Activated CD4-positive, alpha-beta T cell treated with anti-CD3 and anti-CD28 coated beads, Interleukin-2, amount 50 U/mL, for 24 hours (primary cell): ENCODE measurements around the gene ZBTB49.
A peak's percentile ranks its signal among the peaks of the same experiment; 100 is the strongest.

ENCODE experiments used
- DNase-seq, 2 donors: peaks; one replicate each; pipeline ENCODE4 v3.0.0-alpha.2; 2020; ENCODE audit warnings: low read depth in 1 of 2, low spot score in 1 of 2

The ZBTB49 gene

DNA sequence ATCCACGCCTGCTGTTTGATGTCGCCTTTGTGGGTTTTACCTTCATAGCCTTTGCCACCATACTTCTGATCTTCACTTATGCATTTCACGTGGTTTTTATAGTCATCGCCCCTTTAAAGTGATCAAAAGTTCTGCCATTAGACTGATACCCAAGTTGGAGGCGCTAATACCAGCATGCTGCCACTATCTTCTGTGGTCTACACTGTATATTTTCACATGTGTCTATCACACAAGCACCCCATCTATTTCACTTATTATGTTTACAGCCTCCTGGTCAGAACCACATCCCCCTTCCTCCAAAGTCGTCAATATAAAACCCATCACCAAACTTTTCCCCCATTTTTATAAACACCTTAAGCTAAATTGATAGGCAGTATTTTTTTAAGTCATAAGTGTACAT is 8.3 kb upstream of the ZBTB49 start:
- DNase-seq, result no peak

DNA sequence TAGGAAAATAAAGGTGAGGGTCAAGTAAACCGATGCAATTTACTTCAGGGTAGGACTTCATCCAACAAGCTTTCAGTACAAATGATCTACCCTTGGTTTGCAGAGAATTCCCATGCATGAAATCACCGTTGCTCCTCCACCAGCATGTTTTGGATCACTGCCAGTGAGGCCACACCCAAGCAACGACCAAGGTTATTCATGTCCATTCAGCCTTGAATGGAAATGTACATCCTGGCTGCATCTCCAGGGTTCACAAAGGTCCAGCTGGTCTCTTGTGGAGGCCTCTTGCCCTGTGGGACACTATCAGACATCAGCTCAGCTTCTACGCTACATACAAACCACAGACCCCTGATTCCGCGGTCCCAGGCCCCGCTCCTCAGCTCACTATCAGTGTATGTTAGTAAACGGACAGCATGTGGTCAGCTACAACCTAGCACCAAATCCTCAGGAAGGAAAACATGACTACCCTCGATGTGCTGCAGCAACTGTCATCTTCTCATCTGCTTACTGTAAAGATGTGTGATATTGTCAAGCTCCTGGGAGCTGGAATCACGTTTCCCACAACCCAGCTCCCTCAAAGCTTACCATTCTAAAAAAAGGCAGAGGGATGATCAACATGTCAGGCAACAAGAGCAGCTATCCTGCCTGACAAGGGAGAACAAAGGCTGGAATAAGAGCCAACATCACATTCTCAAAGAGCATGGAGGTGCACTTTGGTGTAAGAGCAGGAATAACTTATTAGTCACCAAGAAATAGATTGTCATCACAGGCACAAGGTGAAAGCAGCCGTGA is 5.0 kb upstream of the ZBTB49 start:
- DNase-seq, result no peak

GRCh38 chr4:4288098-4288497 is 2.0 kb upstream of the ZBTB49 start:
- no peak for DNase-seq

DNA sequence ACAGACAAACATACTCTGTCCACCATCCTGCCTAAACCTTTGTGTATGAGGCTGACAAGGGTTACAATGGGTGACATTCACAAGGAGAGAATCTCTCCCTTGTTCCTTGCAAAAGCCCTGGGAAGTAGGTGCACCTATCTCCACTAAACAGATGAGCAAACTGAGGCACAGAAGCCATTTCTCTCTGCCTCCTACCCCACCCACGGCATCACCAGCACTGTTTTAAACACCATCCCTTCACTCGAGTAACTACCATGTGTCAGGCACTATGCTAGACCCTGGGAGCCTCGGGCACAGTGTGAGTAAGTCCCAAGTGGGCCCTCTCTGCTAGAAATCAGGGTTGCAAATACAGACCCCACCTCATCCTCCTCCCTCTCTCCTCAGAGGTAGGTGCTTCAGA is 996 bp upstream of the ZBTB49 start:
- DNase-seq, result no peak

GRCh38 chr4:4289597-4289940 is 482 bp upstream of the ZBTB49 start:
- DNase-seq, result peak in 1 of 2 donors; percentile 4

DNA sequence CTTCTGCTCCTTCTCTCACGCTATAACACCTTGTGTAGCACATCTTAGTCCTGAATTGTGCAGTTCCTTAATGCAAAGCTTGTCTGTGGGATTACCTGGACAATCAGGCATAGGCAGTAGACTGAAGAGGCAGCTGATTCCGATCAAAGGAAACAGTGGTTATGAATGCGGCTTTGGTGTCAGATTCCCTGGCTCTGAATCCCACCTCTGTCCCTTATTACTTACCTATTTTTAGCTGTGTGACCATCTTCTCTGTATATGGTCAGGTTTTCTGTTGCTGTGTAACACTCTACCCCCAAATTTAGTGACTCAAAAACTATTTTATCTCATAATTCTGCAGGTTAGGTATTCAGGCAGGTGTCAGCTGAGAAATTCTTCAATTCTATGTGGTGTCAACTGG is 3.2 kb downstream of the ZBTB49 start:
- DNase-seq, result no peak

DNA sequence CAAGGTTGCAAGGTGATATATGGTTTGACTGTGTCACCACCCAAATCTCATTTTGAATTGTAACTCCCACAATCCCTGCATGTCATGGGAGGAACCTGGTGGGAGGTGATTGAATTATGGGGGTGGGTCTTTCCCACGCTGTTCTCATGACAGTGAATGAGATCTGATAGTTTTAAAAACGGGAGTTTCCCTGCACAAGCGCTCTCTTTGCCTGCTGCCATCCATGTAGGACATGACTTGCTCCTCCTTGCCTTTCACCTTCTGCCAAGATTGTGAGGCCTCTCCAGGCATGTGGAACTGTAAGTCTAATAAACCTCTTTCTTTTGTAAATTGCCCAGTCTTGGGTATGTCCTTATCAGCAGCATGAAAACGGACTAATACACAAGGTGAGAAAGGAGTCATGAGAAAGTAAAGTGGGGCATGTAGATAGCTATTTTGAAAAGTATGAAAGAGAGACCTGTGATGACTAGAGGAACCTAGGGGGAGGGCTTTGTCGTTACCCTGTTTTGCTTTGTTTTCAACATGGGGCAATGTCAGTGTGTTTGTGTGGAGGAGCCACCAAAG is 6.3 kb downstream of the ZBTB49 start:
- no peak for DNase-seq

DNA sequence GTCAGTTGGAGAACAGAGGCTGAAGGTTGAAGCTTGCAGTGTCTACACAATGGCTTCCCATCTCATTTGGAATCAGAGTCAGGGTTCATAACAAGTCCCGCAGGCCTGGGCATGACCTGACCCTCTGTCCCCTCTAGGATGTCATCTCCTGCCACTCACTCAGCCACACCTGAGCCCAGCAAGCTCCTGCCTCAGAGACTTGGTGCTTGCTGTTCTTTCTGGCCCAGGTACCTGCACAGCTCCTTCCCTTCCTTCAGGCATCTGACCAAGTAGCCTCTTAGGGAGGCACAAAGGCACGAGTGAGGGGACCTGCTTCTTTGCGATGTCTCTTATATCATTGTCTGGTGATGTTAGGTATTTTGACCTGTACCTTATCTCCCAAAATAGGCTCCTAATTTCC is 9.0 kb downstream of the ZBTB49 start:
- DNase-seq, result no peak

DNA sequence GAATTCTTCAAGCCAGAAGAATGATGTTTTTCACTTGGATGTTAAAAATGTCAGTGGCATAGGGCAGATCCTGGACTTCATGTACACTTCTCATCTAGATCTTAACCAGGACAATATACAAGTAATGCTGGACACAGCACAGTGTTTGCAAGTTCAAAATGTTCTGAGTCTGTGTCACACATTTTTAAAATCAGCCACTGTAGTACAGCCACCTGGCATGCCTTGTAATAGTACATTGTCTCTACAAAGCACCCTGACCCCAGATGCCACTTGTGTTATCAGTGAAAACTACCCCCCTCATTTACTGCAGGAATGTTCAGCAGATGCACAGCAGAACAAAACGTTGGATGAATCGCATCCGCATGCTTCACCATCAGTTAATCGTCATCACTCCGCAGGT is 11.9 kb downstream of the ZBTB49 start:
- DNase-seq, result no peak

DNA sequence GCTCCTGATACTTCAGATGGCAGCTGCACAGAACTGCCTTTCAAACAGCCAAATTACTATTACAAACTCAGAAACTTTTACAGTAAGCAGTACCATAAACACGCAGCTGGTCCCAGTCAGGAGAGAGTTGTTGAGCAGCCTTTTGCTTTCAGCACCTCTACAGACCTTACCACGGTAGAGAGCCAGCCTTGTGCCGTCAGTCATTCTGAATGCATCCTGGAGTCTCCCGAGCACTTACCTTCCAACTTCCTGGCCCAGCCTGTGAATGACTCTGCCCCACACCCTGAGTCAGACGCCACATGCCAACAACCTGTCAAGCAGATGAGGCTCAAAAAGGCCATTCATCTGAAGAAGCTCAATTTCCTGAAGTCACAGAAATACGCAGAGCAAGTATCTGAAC is 12.4 kb downstream of the ZBTB49 start:
- no peak for DNase-seq

DNA sequence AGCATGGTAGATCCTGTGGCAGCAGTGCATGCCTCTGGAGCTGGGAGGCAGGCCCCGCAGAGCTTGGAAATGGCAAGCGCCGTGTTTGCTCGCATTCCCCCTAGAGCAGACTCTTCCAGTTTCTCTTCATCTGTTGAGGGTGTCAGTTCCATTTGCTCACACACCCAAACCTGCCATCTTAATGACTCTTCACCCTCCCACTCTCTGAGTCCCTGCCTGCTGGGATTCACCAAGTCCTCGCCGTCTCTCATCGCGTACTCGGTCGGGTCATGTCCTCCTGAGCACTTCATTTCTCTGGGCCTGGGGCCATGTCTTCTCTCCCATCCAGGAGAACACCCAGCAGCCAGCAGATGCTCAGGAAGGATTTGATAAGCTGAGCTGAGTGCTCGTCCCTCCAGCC is 16.9 kb downstream of the ZBTB49 start:
- DNase-seq, result no peak

DNA sequence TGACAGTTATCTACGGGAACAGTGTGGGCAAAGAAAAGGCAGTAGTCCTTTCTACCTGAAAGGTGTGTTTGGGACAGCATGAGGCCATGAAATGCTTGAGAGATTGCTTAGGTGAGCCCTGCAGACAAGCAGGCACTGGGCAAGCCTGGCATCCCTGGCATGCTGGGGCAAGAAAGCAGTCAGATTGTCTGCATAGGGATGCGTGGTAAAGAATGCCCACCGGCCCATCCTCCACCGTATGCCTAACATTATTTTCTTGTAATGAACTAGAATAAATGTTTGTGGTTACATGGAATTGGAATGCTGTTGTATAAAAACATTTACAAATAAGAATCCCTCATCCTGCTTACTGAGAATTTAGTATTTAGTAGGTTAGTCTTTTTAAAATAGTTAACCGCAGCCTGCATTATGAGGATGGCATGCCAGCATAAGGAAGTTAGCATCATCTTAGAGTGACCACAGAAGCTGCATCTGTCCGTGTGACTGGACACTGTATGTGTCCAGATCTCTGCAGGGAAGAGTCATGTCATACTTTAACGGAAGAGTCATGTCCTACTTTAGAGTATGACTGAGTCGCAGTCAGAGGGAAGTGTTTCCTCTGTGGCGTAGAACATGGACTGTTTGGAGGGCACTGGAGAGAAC is 18.9 kb downstream of the ZBTB49 start:
- no peak for DNase-seq

DNA sequence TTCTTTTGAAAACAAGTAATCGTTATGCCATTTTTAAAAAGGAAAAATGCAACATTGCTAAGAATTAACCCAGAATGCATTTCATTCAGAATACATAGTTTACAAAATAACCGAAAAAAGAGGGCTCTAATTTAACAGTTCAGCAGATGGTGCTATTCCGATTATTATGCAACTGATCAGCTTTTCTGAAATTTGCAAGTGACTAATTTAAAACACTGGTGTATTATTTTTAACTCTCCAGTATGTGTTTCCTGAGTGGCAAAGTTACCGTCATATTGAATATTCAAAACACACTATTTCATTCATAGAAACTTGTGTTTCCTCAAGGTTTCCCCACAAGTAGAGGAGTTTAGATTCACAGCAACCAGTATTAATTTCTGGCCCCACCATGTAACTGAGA is 21.1 kb downstream of the ZBTB49 start:
- DNase-seq, result no peak

DNA sequence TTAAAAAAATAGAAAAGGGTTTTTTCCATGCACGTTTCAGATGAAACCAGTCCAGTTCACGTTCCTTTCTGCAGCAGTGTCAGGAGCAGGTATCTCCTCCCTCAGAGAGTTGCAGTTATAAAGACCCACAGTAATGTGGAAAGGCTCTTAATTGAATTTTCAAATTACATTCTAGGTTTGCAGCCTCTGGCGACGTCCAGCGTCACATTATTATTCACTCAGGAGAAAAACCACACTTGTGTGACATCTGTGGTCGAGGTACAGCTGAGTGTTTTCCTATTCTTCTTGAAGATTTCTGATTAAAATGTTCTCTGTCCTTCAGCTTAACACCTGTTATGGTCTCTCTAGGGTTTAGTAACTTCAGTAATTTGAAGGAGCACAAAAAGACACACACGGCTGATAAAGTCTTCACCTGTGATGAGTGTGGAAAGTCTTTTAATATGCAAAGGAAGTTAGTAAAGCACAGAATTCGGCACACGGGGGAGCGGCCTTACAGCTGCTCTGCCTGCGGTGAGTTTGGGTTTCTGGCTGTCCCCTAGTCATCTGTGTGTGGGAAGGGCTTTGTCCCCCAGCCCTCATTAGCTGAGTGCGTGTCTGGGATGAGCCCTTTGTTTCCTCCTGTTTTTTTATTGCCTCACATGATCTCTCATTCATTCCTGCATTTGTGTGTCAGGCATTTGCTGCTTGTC is 25.6 kb downstream of the ZBTB49 start:
- DNase-seq, result no peak

DNA sequence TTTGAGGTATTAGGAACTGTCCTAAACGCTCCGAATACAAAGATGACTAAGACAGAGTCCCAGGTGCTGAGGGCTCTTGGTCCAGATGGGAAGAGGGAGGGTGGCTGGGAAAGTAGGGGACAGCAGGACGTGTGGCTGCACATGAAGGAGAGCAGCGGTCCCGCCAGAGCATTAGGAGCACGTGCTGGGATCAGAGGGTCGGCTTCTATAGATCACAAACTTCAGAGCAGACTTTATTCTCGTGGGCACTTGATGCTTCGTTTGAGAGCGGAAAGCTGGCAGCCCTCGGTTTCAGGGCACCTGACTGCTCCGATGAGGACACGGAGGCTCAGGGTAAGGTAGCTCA is 26.1 kb downstream of the ZBTB49 start:
- no peak for DNase-seq

GRCh38 chr4:4317496-4318232 is 27.6 kb downstream of the ZBTB49 start:
- DNase-seq, result no peak

DNA sequence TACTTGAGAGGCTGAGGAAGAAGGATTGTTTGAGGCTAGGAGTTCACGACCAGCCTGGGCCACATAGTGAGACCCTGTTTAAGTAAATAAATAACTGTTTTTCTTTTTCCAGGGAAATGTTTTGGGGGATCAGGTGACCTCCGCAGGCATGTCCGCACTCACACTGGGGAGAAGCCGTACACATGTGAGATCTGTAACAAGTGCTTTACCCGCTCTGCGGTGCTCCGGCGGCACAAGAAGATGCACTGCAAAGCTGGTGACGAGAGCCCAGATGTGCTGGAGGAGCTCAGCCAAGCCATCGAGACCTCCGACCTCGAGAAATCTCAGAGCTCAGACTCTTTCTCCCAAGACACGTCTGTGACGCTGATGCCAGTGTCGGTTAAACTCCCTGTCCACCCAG is 30.5 kb downstream of the ZBTB49 start:
- DNase-seq, result no peak

- no peak for DNase-seq
Observed at GRCh38 chr4:4320951-4321714, 31.1 kb downstream of the ZBTB49 start.

DNA sequence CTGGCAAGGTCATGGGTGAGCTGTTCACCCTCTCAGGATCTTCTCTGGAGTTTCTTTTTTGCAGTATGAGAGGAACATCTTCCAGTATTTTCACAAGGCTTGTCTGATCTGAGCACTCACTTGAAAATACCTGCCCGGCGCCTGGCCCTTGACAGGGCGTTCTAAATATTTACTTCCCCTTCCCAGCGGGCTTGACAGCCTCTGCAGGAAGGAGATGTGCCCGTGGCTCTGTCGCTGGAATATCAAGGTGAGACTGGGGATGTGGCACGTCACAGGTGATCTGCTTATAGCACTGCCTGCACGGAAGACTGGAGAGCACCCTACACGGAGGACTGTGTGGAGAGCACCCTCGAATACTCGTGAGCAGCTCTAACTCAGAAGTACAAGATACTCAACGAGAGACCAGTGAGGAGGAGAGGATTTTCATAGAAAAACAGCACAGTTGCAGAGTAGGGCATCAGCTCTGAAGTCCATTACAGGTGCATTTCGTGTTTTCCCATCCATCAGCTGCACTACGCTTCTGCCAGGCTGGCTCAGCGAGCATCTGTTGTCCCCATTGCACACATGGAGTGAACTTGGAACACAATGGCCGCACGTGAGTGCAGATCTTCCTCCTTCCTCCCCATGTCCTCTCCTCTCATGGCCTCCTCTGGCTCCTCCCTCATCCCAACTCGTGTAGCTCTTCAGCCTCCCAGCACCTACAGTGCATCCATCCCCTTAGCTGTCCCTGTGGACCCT is 32.1 kb downstream of the ZBTB49 start:
- no peak for DNase-seq
